ENCODE measurements around the gene NMNAT2. TPM values are rescaled to one million over a fixed set of nuclear protein-coding genes. Genes with fewer than 3 reads are reported as not detected.

NMNAT2 gene
- total and polyA plus RNA-seq, 2 of the 13 experiments (the other 11 are each of a cell fraction or from before 2014, with no cell fraction given) = not detected

DNA sequence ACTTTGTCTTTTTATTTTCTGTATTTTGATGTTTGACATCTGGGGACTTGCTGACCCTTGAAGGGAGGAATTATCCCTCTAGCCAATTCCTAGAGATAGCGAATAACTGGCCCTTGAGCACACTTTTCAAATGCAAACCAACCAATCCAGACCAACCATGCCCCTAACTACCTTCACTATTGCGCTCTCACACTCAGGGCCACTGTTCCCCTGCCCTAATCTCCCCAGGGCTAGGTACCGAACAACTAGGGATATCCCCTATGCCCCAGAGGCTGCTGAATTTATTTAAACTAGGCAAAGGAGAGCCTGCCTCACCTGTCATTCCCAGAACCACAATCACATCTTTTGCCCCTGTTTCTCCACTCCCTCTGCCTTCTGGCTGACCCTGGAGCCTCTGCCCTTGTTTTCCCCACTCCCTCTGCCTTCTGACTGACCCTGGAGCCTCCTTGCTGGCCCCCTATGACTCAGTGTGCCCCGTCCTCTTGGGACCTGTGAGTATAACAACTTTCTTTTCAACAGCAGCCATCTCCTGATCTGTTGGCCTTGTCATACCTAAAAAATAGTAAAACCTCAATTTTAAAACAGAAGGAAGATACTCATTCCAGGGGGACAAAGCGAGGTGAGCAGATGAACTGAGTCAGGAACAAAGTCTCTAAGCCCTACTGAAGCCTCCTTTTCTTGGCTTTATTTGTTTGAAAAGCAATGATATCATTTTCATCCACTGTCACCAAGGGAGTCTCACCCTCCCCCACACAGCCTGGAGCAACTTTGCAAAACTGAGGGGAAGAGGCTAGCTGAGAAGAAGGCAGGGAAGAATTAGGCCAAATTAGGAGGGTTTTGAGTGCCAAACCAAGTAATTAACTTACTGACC is 115.5 kb downstream of the NMNAT2 start:
- Histone ChIP-seq H3K36me3 (replicated peaks in 1 of 2; ENCODE audit: control insufficient read depth in 1 of 2, insufficient read depth in 2 of 2, low read length in 2 of 2) (no peaks in the 10 kb centered on the region), H3K9ac (ENCODE audit: insufficient read depth, low read depth, low read length) (no peak overlapping the region), H3K4me3 (replicated peaks in 1 of 3; ENCODE audit: insufficient read depth in 1 of 3, low read depth in 2 of 3, low read length in 3 of 3) (no peak overlapping the region), H3K4me1 (ENCODE audit: insufficient read depth, low read length) (no peaks in the 10 kb centered on the region), H3K27ac (ENCODE audit: extremely low read length, insufficient read depth, low read length) (no peak overlapping the region), H3K4me2 (ENCODE audit: low read depth, low read length) (no peak overlapping the region), H3K79me2 (ENCODE audit: insufficient read depth, low read length) (no peaks in the 10 kb centered on the region), H3K9me3 (ENCODE audit: low read length) (no peaks in the 10 kb centered on the region), H3K27me3 (ENCODE audit: control insufficient read depth in 1 of 2, insufficient read depth in 2 of 2, low read length in 2 of 2) (peaks cover 0 to 19% of the 10 kb centered on the region in 2 experiments; a peak in 2 of 5 replicates), H4K20me1 (ENCODE audit: insufficient read depth, low read length) (no peaks in the 10 kb centered on the region), H2AFZ (ENCODE audit: low read length) (no peak overlapping the region)
- intact Hi-C loops (cut with micrococcal nuclease; ENCODE audit: unreplicated experiment) (no loop called here), in situ Hi-C loops (cut with HindIII; ENCODE audit: extremely low pct_ligation_motif_present, low pct_unique_long_range_greater_than_20kb) (no loop called here)
- DNase-seq (ENCODE audit: low spot score) (no peak), FAIRE-seq (no peak), ATAC-seq (no peak)
- no peak for TF ChIP-seq ADNP (CRISPR knock-in tag; IDR thresholded peaks at IDR 0.05)
- TF ChIP-seq U2AF1 (optimal IDR thresholded peaks at IDR 0.05; ENCODE audit: low read depth, low read length) = no peak
- TF ChIP-seq ZNF792 (CRISPR knock-in tag; IDR thresholded peaks at IDR 0.05) = no peak
- TF ChIP-seq AGO1 (IDR thresholded peaks at IDR 0.05; ENCODE audit: low read depth, low read length, poor library complexity, severe bottlenecking) = no peak
- no peak for TF ChIP-seq ATRX (CRISPR knock-in tag; IDR thresholded peaks at IDR 0.05; ENCODE audit: borderline replicate concordance)
- no peak for TF ChIP-seq SIN3B (IDR thresholded peaks at IDR 0.05; ENCODE audit: low read length)
- TF ChIP-seq, protein P1, sequence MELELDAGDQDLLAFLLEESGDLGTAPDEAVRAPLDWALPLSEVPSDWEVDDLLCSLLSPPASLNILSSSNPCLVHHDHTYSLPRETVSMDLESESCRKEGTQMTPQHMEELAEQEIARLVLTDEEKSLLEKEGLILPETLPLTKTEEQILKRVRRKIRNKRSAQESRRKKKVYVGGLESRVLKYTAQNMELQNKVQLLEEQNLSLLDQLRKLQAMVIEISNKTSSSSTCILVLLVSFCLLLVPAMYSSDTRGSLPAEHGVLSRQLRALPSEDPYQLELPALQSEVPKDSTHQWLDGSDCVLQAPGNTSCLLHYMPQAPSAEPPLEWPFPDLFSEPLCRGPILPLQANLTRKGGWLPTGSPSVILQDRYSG (CRISPR knock-in tag; IDR thresholded peaks at IDR 0.05) = no peak
- TF ChIP-seq ZNF674 (CRISPR knock-in tag; IDR thresholded peaks at IDR 0.05; ENCODE audit: low read depth) = no peak
- TF ChIP-seq, protein P2, sequence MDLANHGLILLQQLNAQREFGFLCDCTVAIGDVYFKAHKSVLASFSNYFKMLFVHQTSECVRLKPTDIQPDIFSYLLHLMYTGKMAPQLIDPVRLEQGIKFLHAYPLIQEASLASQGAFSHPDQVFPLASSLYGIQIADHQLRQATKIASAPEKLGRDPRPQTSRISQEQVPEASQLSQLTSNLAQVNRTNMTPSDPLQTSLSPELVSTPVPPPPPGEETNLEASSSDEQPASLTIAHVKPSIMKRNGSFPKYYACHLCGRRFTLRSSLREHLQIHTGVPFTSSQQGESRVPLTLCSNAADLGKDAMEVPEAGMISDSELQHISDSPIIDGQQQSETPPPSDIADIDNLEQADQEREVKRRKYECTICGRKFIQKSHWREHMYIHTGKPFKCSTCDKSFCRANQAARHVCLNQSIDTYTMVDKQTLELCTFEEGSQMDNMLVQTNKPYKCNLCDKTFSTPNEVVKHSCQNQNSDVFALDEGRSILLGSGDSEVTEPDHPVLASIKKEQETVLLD (CRISPR knock-in tag; IDR thresholded peaks at IDR 0.05; ENCODE audit: low read depth) = no peak
- no peak for TF ChIP-seq YEATS2 (CRISPR knock-in tag; IDR thresholded peaks at IDR 0.05; ENCODE audit: borderline replicate concordance)
- TF ChIP-seq, protein P3, sequence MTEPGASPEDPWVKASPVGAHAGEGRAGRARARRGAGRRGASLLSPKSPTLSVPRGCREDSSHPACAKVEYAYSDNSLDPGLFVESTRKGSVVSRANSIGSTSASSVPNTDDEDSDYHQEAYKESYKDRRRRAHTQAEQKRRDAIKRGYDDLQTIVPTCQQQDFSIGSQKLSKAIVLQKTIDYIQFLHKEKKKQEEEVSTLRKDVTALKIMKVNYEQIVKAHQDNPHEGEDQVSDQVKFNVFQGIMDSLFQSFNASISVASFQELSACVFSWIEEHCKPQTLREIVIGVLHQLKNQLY (CRISPR knock-in tag; IDR thresholded peaks at IDR 0.05) = no peak
- TF ChIP-seq ZNF282 (IDR thresholded peaks at IDR 0.05; ENCODE audit: partially characterized antibody) = no peak
- TF ChIP-seq SRY (CRISPR knock-in tag; IDR thresholded peaks at IDR 0.05) = no peak
- TF ChIP-seq, protein P4, sequence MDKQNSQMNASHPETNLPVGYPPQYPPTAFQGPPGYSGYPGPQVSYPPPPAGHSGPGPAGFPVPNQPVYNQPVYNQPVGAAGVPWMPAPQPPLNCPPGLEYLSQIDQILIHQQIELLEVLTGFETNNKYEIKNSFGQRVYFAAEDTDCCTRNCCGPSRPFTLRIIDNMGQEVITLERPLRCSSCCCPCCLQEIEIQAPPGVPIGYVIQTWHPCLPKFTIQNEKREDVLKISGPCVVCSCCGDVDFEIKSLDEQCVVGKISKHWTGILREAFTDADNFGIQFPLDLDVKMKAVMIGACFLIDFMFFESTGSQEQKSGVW (CRISPR knock-in tag; IDR thresholded peaks at IDR 0.05; ENCODE audit: borderline replicate concordance) = no peak
- no peak for TF ChIP-seq NFE2L2 (IDR thresholded peaks at IDR 0.05; ENCODE audit: low read length)
- no peak for TF ChIP-seq ZNF335 (CRISPR knock-in tag; IDR thresholded peaks at IDR 0.05)
- no peak for TF ChIP-seq RCOR2 (CRISPR knock-in tag; IDR thresholded peaks at IDR 0.05)
- TF ChIP-seq ZNF589 (CRISPR knock-in tag; conservative IDR thresholded peaks at IDR 0.05) = no peak
- TF ChIP-seq, protein P5, sequence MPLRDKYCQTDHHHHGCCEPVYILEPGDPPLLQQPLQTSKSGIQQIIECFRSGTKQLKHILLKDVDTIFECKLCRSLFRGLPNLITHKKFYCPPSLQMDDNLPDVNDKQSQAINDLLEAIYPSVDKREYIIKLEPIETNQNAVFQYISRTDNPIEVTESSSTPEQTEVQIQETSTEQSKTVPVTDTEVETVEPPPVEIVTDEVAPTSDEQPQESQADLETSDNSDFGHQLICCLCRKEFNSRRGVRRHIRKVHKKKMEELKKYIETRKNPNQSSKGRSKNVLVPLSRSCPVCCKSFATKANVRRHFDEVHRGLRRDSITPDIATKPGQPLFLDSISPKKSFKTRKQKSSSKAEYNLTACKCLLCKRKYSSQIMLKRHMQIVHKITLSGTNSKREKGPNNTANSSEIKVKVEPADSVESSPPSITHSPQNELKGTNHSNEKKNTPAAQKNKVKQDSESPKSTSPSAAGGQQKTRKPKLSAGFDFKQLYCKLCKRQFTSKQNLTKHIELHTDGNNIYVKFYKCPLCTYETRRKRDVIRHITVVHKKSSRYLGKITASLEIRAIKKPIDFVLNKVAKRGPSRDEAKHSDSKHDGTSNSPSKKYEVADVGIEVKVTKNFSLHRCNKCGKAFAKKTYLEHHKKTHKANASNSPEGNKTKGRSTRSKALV (CRISPR knock-in tag; IDR thresholded peaks at IDR 0.05) = no peak
- ChIA-PET POLR2A (no interaction called here), CTCF (ENCODE audit: low intra/inter-chr PET ratio, low total read pairs) (no interaction called here)
- 4% methylated on average over 5 of the region's 5 CpGs for WGBS (ENCODE audit: low lambda C conversion rate)
- BruUV-seq (replicated peaks) = no TSS peak

Measured in HepG2 (cell line).